Transverse colon (tissue), 4 donors: ENCODE measurements around the gene TMEM92. TPM values are rescaled to one million over a fixed set of nuclear protein-coding genes. Genes with fewer than 3 reads are reported as not detected.

Experiments used
- DNase-seq: peaks from one replicate; pipeline ENCODE4 v3.0.0-alpha.2; 2019
- H3K27ac ChIP-seq, 4 donors: fragments of 200-600 bp; sonication (generic); 2 replicates each; pipeline ENCODE4 v1.5.1; 2016 to 2018; ENCODE audit warnings: inconsistent platforms in 4 of 4
- H3K27me3 ChIP-seq: fragments of 200-600 bp; sonication (generic); 2 replicates; pipeline ENCODE4 v1.5.1; 2017; ENCODE audit warnings: inconsistent platforms
- H3K36me3 ChIP-seq, 4 donors: fragments of 200-600 bp; sonication (generic); 2 replicates each; pipeline ENCODE4 v1.5.1; 2017 to 2019; ENCODE audit warnings: inconsistent platforms in 4 of 4
- H3K4me1 ChIP-seq, 4 donors: fragments of 200-600 bp; sonication (generic); 2 replicates each; pipeline ENCODE4 v1.5.1; 2017 to 2020; ENCODE audit warnings: inconsistent platforms in 4 of 4
- H3K4me3 ChIP-seq, 4 donors: fragments of 200-600 bp; sonication (generic); 1 replicate in 1 of 4; 2 replicates in 3 of 4; pipeline versions ENCODE4 v1.5.1 to v1.6.1; 2017 to 2019; ENCODE audit warnings: inconsistent platforms in 4 of 4
- H3K9me3 ChIP-seq, 2 donors: fragments of 200-600 bp; sonication (generic); 2 replicates each; pipeline ENCODE4 v1.5.1; 2017 to 2019; ENCODE audit warnings: inconsistent platforms in 2 of 2
- EP300 ChIP-seq: sonication (generic); formaldehyde crosslinking; IDR thresholded peaks from one replicate; pipeline ENCODE4 v1.6.1; 2017; ENCODE audit warnings: antibody characterized with exemption, low read depth
- POLR2A ChIP-seq: fragments of 450-650 bp; IDR thresholded peaks from one replicate; pipeline ENCODE4 v1.6.1; 2016; ENCODE audit warnings: antibody characterized with exemption, mild to moderate bottlenecking, moderate library complexity
- POLR2AphosphoS5 ChIP-seq, 3 donors: sonication (generic); formaldehyde crosslinking; IDR thresholded peaks; one replicate each; pipeline ENCODE4 v1.6.1; 2016; ENCODE audit warnings: antibody characterized with exemption in 3 of 3
- WGBS, 2 donors: methylation state at CpG; one replicate each; pipeline ENCODE4 v1.1.5; 2018; ENCODE audit warnings: low coverage in 1 of 2; 5-methylcytosine and 5-hydroxymethylcytosine counted together
- in situ Hi-C, 4 donors: fragments of 200-750 bp; cut with MboI; loops; one replicate each; pipeline versions ENCODE4 v1.15.0 to v1.15.1; 2017; ENCODE audit warnings: low sequenced_read_pairs in 3 of 4, low pct_ligation_motif_present in 1 of 4, low pct_unique_long_range_greater_than_20kb in 1 of 4
- intact Hi-C: fragments of 100-400 bp; cut with DNase I; formaldehyde crosslinking; loops from one replicate; pipeline ENCODE4 v1.15.1; 2023; ENCODE audit warnings: low total_unique reads
- total RNA-seq, 4 donors: library from RNA; depleted of rRNA; stranded (reverse); fragments of >200 nt; gene quantifications; one replicate each; pipeline ENCODE4 v1.1.0, GENCODE V29; 2016
- TF ChIP-seq, protein P1 (sequence below), 5 experiments: fragments of 200-600 bp in 3 of 5; fragments of 450-650 bp in 2 of 5; sonication (generic) in 3 of 5; IDR thresholded peaks; 1 replicate in 2 of 5; 2 replicates in 3 of 5; pipeline ENCODE4 v1.5.1; 2016 to 2017; ENCODE audit warnings: antibody characterized with exemption in 5 of 5, inconsistent platforms in 3 of 5, mild to moderate bottlenecking in 2 of 5, moderate library complexity in 1 of 5

The TMEM92 gene
- total RNA-seq, 4 donors from 2014 or later: 1.9 to 3.7 TPM; not detected in 2

GRCh38 chr17:50265212-50265611, 9.1 kb upstream of the TMEM92 start:
- Histone ChIP-seq H3K27ac (no peak overlapping the region), H3K9me3 (no peaks in the 10 kb centered on the region), H3K4me3 (no peak overlapping the region), H3K4me1 (peaks cover 12 to 21% (median 18%) of the 10 kb centered on the region in 4 donors), H3K27me3 (no peaks in the 10 kb centered on the region), H3K36me3 (no peaks in the 10 kb centered on the region)
- WGBS, 2 donors: no CpG with 5 or more reads among the region's 2 CpGs
- intact Hi-C loops (no loop called here), in situ Hi-C loops (loop anchor here in 2 of 4 donors (5.0 to 10.0 kb wide), 2 partner anchors 58 to 60 kb away; partner anchors contain the start of gene COL1A1 (in 1 of the 2))
- no peak for DNase-seq
- TF ChIP-seq, protein P1, sequence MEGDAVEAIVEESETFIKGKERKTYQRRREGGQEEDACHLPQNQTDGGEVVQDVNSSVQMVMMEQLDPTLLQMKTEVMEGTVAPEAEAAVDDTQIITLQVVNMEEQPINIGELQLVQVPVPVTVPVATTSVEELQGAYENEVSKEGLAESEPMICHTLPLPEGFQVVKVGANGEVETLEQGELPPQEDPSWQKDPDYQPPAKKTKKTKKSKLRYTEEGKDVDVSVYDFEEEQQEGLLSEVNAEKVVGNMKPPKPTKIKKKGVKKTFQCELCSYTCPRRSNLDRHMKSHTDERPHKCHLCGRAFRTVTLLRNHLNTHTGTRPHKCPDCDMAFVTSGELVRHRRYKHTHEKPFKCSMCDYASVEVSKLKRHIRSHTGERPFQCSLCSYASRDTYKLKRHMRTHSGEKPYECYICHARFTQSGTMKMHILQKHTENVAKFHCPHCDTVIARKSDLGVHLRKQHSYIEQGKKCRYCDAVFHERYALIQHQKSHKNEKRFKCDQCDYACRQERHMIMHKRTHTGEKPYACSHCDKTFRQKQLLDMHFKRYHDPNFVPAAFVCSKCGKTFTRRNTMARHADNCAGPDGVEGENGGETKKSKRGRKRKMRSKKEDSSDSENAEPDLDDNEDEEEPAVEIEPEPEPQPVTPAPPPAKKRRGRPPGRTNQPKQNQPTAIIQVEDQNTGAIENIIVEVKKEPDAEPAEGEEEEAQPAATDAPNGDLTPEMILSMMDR (IDR thresholded peaks at IDR 0.05): no peak
- TF ChIP-seq POLR2A: no peak
- no peak for TF ChIP-seq POLR2AphosphoS5 (IDR thresholded peaks at IDR 0.05)
- no peak for TF ChIP-seq EP300

DNA sequence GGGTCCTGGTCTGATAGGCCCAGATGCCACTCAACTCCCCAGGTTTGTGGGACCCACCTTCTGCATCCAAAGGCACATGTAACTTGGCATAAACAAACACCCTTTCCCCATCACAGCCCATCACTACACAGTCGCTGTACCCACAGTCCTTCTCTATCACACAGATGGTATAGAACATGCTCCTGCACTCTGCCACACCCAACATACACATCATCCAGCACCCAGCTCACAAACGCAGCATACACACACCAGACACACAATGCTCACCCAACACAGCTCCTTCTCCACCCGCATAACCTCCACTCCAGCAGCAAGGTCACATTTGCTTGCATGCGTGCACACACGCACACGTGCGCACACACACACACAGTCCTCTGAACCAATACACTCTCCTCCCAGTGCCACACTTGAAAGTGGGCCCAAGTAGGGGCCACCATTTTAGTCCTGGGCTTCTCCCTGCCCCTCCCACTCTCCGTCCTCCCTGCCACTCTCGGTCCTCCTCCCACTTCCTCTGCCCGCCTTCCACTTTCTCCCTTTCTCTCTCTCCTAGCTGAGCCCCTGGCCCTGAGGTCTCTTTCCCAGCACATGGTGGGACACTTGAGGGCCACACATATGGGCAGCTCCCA, 8.5 kb upstream of the TMEM92 start:
- WGBS, 2 donors: 76 to 78% methylated on average over 5 to 10 of the region's 10 CpGs
- no peak for TF ChIP-seq POLR2AphosphoS5 (IDR thresholded peaks at IDR 0.05)
- TF ChIP-seq EP300: no peak
- no peak for TF ChIP-seq POLR2A
- TF ChIP-seq, protein P1 (IDR thresholded peaks at IDR 0.05): no peak
- H3K27me3 ChIP-seq: no peaks in the 10 kb centered on the region
- in situ Hi-C loops (loop anchor here in 2 of 4 donors (5.0 to 10.0 kb wide), 2 partner anchors 59 to 61 kb away; partner anchors contain the start of gene COL1A1 (in 1 of the 2)), intact Hi-C loops (no loop called here)
- peak overlapping the region in 2 of 4 donors; percentile 42 to 71 for H3K27ac ChIP-seq
- peaks cover 12 to 23% (median 21%) of the 10 kb centered on the region in 4 donors for H3K4me1 ChIP-seq
- DNase-seq: no peak
- no peaks in the 10 kb centered on the region for H3K36me3 ChIP-seq
- no peaks in the 10 kb centered on the region for H3K9me3 ChIP-seq
- H3K4me3 ChIP-seq: no peak overlapping the region

GRCh38 chr17:50266384-50267073, 7.7 kb upstream of the TMEM92 start:
- DNase-seq: peak; percentile 39
- peak overlapping the region; percentile 15 to 71 (median 36) for H3K27ac ChIP-seq
- in situ Hi-C loops (loop anchor here in 2 of 4 donors (5.0 to 10.0 kb wide), 2 partner anchors 59 to 62 kb away; partner anchors contain the start of gene COL1A1 (in 1 of the 2)), intact Hi-C loops (no loop called here)
- no peaks in the 10 kb centered on the region for H3K9me3 ChIP-seq
- H3K4me1 ChIP-seq: peaks cover 12 to 23% (median 21%) of the 10 kb centered on the region in 4 donors
- no peaks in the 10 kb centered on the region for H3K27me3 ChIP-seq
- H3K36me3 ChIP-seq: no peaks in the 10 kb centered on the region
- no peak overlapping the region for H3K4me3 ChIP-seq
- 38% methylated on average over 13 of the region's 13 CpGs; no CpG with 5 or more reads in 1 of the 2 donors for WGBS, 2 donors
- TF ChIP-seq POLR2AphosphoS5 (IDR thresholded peaks at IDR 0.05): no peak
- TF ChIP-seq POLR2A: no peak
- TF ChIP-seq, protein P1 (IDR thresholded peaks at IDR 0.05): no peak
- no peak for TF ChIP-seq EP300

DNA sequence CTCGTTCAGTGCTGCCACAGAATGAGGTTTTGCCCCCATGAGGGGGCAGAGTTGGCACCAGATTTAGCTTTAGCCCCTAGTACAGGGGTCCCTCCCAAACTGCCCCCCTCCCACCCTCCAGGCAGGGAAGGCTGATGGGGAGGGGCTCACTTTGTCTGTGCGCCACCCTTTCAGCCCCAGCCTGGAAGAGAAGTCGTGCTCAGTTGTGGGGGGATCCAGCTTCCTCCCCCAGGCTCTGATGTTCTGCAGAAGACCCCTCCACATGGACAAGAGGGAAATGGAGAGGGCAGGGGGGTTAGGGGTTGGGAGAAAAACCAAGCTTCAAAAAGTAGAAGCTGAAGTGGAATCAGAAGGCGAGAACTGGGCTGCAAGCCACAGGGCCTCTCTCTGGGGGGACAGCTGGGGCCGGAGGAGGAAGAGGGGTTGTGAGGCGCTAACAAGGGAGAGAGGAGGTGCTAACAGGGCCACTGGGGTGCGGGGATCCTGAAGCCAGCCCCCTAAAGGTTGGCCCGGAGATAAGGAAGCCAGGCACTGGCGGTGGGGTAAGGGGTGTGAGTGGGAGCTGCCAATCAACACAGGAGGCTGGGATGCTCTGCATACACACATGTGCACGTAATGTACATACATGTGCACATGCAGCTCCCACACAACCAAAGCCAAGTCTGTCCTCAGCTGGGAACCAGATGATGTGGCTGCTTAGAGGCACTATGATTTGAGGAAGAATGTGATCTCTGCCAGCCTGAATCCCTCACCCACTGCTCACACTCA, 7.0 kb upstream of the TMEM92 start:
- WGBS, 2 donors: 48 to 60% methylated on average over 3 to 10 of the region's 10 CpGs
- in situ Hi-C loops: loop anchor here in 2 of 4 donors (5.0 to 10.0 kb wide), 2 partner anchors 60 to 62 kb away; partner anchors contain the start of gene COL1A1 (in 1 of the 2)
- peak; percentile 4 for DNase-seq
- Histone ChIP-seq H3K4me1 (peaks cover 12 to 27% (median 22%) of the 10 kb centered on the region in 4 donors), H3K27ac (peak overlapping the region; percentile 15 to 71 (median 36)), H3K4me3 (no peak overlapping the region), H3K27me3 (no peaks in the 10 kb centered on the region), H3K9me3 (no peaks in the 10 kb centered on the region), H3K36me3 (no peaks in the 10 kb centered on the region)
- intact Hi-C loops: no loop called here
- no peak for TF ChIP-seq POLR2AphosphoS5 (IDR thresholded peaks at IDR 0.05)
- TF ChIP-seq POLR2A: no peak
- no peak for TF ChIP-seq EP300
- TF ChIP-seq, protein P1 (IDR thresholded peaks at IDR 0.05): no peak
